GM12875 (cell line): ENCODE results near the gene WDR83.

ENCODE experiments used
- H3K4me3 ChIP-seq: one replicate; pipeline ENCODE4 v1.5.1; 2011; ENCODE audit warnings: low read depth, low read length, control low read depth
- TF ChIP-seq, protein P1 (sequence below): IDR thresholded peaks from 2 replicates; pipeline ENCODE4 v1.5.1; 2011; ENCODE audit warnings: low read depth, mild to moderate bottlenecking, control low read depth, inconsistent platforms, low read length, moderate library complexity, borderline replicate concordance; ENCODE audit not compliant: insufficient read depth

WDR83 gene

DNA sequence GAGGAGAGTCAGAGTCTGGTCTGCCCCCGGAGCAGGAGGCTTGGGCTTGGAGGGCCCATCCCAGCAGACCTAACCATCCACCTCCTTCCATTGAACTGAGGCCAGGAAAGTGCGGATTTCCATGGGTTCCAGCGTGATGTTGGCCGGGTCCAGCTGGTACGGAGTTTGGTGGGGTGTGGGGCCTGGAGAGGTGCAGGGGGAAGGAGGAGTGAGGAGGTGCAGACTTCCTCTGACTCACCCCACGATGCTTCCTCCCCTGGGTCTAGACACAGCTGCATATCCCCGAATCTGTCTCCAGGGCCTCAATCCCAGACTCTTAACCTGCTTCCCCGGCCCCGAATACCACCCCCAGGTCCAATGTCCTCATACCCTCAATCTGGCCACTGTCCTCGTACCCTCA, 20.1 kb upstream of the WDR83 start:
- H3K4me3 ChIP-seq, result no peak overlapping the region
- TF ChIP-seq, protein P1, sequence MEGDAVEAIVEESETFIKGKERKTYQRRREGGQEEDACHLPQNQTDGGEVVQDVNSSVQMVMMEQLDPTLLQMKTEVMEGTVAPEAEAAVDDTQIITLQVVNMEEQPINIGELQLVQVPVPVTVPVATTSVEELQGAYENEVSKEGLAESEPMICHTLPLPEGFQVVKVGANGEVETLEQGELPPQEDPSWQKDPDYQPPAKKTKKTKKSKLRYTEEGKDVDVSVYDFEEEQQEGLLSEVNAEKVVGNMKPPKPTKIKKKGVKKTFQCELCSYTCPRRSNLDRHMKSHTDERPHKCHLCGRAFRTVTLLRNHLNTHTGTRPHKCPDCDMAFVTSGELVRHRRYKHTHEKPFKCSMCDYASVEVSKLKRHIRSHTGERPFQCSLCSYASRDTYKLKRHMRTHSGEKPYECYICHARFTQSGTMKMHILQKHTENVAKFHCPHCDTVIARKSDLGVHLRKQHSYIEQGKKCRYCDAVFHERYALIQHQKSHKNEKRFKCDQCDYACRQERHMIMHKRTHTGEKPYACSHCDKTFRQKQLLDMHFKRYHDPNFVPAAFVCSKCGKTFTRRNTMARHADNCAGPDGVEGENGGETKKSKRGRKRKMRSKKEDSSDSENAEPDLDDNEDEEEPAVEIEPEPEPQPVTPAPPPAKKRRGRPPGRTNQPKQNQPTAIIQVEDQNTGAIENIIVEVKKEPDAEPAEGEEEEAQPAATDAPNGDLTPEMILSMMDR, result no peak

DNA sequence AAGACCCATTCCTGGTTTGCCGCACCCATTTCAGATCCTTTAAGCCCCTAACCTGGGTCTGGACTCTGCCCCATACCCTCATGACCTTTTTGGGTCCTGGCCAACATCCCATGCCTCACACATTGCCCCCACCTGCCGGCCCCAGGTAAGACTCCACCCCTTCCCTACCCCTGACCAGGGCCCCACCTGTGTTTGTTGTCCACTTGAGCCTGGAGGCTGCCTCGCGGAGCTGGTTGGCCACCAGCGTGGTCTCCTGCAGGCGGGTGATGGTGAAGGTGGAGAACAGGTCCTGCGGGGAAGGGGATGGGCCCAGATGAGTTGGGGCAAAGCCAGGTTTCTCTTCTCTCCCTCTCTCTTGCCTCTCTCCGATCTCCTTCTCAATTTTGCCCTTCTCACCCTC, 19.6 kb upstream of the WDR83 start:
- TF ChIP-seq, protein P1, result no peak

DNA sequence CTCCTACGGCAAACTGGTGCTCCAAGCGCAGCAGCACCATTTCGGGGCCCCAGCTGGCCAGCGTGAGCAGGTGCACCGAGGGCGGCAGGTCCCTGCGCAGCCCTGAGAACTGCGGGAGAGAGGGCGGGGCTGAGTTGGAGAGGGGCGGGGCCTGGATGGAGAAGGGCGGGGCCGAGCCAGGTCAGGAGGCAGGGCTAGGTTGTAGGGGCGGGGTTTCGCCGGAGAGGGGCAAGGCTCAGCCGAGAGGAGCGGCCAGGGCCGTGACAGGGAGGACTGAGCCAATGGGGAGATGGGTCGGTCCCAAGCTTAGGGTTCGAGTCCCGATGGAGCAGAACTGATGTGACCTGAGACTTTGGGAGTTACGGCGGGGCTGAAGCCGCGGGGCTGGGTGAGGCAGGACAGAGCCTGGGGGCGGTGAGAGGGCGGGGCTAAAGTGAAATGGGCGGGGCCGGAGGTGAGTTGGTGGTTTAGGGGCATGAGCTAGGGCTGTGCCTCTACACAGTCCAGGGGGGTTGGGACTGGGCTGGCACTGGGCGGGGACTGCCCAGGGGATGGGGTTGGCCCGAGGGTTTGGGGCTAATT, 19.0 kb upstream of the WDR83 start:
- TF ChIP-seq, protein P1, result no peak
- H3K4me3 ChIP-seq, result no peak overlapping the region

More for the DNA sequence above, 19.6 kb upstream of the WDR83 start:
- no peak overlapping the region for H3K4me3 ChIP-seq

DNA sequence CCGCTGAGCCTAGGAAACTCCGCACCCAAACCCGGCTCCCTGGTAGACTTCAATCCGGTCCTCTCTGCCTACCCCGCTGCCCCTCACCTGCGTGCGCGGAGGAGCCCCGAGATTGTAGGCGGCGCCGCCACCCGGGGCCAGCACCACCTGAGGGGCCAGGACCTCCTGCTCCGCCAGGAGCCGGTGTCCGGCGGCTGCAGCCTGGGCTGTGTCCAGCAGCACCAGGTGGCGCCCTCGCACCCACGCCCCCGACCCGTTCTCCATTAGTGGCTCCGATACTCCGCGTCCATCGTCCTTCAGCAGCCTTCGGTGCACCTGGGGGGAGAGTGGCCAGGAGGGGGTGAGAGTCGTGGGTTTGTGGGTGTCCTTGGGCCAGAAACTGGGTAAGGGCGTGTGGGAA, 18.5 kb upstream of the WDR83 start:
- no peak overlapping the region for H3K4me3 ChIP-seq
- TF ChIP-seq, protein P1, result no peak

DNA sequence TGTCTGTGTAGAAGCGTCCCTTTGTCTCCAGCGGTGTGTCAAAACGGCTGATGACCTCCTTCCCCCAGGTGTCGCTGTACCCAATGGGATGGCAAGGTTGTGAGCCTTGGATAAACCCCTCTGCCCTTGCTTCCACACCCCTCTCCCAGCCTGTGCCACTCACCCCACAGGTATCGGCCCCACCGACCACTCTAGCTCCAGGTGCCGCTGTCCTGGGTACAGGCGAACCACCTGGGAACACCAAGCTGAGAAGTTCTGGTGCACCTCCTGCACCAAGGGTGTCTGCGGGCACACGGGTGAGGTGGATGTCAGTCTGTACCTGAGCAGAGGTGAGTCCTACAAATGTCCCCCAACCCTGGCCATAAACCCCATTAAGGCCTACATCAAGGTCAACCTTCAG, 16.7 kb upstream of the WDR83 start:
- no peak overlapping the region for H3K4me3 ChIP-seq
- TF ChIP-seq, protein P1, result no peak

DNA sequence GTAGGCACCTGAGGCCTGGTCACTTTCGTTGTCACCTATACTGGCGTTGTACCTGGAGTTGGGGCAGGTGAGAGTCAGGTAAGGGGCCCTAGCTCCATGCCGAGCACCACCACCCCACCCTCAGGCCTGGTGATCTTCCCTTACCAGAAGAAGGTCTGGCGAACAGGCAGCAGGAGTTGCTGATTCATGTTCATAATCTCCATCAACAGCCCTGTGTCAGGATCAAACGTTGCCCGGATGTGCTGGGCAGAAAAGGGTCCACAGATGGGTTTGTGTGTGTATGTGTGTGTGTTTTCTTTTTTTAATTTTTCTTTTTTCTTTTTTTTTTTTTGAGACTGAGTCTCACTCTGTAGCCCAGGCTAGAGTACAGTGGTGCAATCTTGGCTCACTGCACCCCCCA, 14.4 kb upstream of the WDR83 start:
- H3K4me3 ChIP-seq, result no peak overlapping the region
- TF ChIP-seq, protein P1, result no peak

DNA sequence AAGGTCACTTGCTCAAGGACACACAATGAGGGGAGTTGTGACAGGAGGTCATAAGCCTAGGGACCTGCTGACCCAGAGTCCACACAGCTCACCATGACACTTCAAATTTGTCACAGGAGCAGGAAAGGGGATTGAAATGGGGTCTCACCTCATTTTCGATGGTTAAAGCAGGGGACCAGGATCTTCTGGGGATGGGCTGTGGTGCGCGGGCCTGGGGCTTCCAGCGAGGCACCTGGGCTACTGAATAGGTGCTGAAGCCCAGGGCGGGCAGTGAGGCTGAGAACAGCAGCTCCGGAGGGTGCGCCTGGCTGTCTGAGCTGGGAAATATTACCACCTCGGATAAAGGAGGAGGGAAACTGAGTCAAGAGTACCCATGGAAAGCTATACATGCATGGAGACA, 11.1 kb upstream of the WDR83 start:
- TF ChIP-seq, protein P1, result no peak
- no peak overlapping the region for H3K4me3 ChIP-seq
